GM06990 (cell line): ENCODE measurements around the gene CFAP58.
A peak's percentile ranks its signal among the peaks of the same experiment; 100 is the strongest.

Source experiments
- DNase-seq: peaks from one replicate; pipeline ENCODE4 v3.0.0-alpha.2; 2011; ENCODE audit not compliant: insufficient read length; ENCODE audit errors: extremely low read depth
- H3K27me3 ChIP-seq: replicated peaks from 2 replicates; pipeline ENCODE4 v1.6.0; 2011; ENCODE audit warnings: low read length; ENCODE audit not compliant: control insufficient read depth, insufficient read depth
- H3K36me3 ChIP-seq: 2 replicates; pipeline ENCODE4 v1.5.1; 2011; ENCODE audit warnings: low read length; ENCODE audit not compliant: control insufficient read depth, insufficient read depth
- H3K4me3 ChIP-seq: replicated peaks from 2 replicates; pipeline ENCODE4 v1.5.1; 2011; ENCODE audit warnings: low read depth, mild to moderate bottlenecking, control low read depth, low read length
- TF ChIP-seq, protein P1 (sequence below): IDR thresholded peaks from 2 replicates; pipeline ENCODE4 v1.5.1; 2011; ENCODE audit warnings: low read length, control low read depth, mild to moderate bottlenecking, inconsistent platforms; ENCODE audit not compliant: insufficient read depth, poor library complexity, severe bottlenecking

The CFAP58 gene

DNA sequence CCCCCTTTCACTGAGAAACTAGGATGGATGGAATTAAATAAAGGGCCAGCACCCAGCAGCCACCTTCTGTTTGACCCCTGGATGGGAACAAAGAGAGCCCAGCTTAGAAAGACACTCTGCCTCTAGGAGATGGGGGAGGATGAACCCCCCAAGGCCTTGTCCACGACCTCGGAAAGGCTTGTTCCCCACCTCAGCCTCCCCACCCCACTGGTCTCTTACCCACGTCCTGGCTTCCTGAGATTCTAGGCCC lies 25.1 kb upstream of the CFAP58 start:
- no peaks in the 10 kb centered on the region for H3K27me3 ChIP-seq
- H3K4me3 ChIP-seq, result no peak overlapping the region
- peaks cover 4% of the 10 kb centered on the region; the same call in 1 of the 2 replicates for H3K36me3 ChIP-seq
- TF ChIP-seq, protein P1, sequence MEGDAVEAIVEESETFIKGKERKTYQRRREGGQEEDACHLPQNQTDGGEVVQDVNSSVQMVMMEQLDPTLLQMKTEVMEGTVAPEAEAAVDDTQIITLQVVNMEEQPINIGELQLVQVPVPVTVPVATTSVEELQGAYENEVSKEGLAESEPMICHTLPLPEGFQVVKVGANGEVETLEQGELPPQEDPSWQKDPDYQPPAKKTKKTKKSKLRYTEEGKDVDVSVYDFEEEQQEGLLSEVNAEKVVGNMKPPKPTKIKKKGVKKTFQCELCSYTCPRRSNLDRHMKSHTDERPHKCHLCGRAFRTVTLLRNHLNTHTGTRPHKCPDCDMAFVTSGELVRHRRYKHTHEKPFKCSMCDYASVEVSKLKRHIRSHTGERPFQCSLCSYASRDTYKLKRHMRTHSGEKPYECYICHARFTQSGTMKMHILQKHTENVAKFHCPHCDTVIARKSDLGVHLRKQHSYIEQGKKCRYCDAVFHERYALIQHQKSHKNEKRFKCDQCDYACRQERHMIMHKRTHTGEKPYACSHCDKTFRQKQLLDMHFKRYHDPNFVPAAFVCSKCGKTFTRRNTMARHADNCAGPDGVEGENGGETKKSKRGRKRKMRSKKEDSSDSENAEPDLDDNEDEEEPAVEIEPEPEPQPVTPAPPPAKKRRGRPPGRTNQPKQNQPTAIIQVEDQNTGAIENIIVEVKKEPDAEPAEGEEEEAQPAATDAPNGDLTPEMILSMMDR, result no peak
- no peak for DNase-seq

DNA sequence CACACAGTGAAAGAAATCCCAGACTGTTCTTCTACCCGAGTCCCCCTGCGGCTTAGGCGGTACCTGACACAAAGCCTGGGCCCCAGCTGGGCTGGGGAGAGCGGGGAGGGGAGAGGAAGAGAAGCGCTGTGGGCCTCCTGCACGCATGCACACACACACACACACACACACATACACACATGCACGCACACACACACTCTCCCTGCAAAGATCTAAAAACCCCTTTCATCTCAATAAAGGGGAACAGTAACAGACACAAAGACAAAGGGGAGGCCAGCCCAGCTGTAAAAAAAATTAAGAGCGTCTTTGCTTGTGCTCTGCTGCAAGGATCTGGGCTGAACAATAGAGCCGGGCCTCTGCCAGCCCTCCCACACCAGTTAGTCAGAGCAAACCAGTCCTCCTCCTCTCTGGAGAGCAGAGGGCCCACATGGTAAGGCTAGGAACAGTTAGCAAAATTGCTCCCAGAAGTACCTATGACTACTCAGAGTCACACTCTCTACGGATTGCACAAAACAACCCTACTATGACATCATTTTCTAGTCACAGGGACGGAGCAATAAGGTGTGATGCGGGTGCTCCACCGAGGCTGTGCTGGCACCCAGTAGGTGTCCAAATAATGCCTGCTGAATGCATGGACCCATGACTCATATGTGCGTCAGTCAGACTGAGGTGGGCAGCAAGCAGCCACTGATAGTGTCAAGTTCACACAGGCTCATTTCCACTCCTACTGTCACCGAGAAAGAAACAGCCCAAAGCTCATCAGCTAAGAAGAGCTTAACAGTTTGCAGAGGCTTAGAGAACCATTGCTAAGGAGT lies 24.5 kb upstream of the CFAP58 start:
- TF ChIP-seq, protein P1, result no peak
- peak; percentile 62 for DNase-seq
- no peaks in the 10 kb centered on the region for H3K27me3 ChIP-seq
- no peak overlapping the region for H3K4me3 ChIP-seq
- peaks cover 4% of the 10 kb centered on the region; the same call in 1 of the 2 replicates for H3K36me3 ChIP-seq

DNA sequence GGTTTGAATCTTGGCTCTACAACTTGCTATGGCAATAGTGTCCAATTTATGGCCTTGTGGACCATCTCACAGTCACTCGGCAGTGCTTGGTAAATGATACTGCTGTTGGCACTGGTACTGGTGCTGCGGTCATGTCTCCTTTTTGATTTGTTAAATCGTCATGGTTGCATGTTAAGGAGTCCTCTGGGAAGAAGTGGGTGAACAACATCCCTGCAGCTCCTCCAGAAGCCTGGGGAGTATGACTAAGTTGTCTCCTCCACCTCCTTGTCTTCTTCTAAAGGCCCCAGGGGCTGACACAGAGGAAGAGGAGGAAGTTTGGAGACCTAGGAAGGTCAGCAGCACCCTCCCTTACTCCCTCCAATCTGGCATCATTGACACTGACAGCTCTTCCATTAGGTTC lies 23.9 kb upstream of the CFAP58 start:
- Histone ChIP-seq H3K4me3 (no peak overlapping the region), H3K36me3 (peaks cover 4% of the 10 kb centered on the region; the same call in 1 of the 2 replicates), H3K27me3 (no peaks in the 10 kb centered on the region)
- TF ChIP-seq, protein P1, result no peak
- no peak for DNase-seq

DNA sequence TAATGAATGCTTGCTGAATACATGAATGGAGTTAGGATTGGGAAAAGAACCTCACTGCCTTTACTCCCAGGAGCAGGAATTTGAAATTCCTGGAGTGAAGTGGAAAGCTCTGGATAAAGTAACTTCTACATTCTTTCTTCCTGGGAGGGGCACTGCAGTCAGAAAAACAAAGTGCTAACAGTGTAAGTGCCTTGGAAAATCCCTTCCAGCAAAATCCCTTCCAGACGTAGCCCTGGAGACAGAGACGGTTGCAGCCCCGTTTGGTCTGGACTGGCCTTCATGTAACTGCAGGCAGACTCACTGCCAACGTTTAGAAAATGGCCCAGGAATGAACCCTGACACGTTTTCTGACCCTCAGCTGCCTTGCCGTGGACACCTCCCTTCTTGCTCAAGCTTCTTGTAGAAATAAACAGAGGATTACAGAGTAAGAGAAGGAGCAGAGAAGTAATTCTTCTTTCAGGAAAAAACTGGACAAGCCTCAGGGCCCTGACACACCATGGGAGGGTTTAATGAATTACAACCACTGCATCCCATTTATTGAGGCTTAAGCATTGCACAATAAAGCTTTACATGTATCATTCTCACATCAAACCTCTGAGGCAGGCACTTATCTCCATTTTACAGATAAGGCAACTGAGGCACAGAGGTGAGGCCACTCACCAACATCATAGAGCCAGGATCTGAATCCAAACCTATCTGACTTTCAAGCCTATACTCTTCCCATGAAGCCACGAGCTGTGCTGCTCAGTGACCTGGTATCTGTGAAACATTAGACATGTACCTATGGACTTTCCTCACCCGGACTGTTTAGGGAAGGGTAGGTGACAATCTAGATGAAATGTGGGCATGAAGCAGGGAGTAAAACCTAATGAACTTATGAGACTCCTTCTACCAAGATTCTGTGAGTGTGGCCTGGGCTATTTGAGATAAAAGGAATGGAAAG lies 23.2 kb upstream of the CFAP58 start:
- peaks cover 4% of the 10 kb centered on the region; the same call in 1 of the 2 replicates for H3K36me3 ChIP-seq
- TF ChIP-seq, protein P1, result no peak
- H3K4me3 ChIP-seq, result no peak overlapping the region
- no peak for DNase-seq
- no peaks in the 10 kb centered on the region for H3K27me3 ChIP-seq

DNA sequence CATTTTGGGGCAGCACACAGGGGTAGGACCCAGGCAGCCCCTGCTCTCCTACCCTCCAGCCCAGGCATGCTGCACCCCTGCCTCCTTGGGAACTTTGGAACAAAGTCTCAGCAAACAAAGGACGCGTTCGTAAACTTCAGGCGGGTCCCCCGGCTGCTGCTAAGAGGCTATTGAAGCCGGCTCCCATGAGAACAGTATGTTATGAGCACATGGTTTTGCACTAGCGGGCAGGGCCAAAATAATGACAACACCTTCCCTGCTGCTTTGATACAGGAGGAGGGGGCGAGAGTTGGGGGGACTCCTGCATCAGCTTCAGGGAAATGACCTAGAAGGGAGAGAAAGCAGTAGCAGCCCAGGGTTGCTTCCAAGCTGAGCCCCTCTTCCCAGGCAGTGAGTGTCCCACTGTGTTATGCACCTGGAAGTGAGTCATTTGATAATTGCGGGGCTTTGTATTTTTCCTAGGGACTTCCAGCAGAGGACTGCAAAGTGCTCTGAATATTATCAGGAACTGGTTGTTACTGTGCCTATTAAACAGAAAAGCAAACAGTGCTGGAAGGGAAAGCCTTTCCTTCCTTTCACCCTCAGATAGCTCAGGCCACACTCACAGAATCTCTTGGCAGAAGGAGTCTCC lies 22.3 kb upstream of the CFAP58 start:
- DNase-seq, result no peak
- H3K36me3 ChIP-seq, result no peaks in the 10 kb centered on the region
- TF ChIP-seq, protein P1, result no peak
- H3K27me3 ChIP-seq, result no peaks in the 10 kb centered on the region
- no peak overlapping the region for H3K4me3 ChIP-seq
